ENCODE data around the gene HSPA4L. TPM values are rescaled to one million over a fixed set of nuclear protein-coding genes. Genes with fewer than 3 reads are reported as not detected.

HSPA4L gene
- total and polyA plus RNA-seq, 2 donors (not counting 1 experiment from before 2014, with no cell fraction given) = not detected

GRCh38 chr4:127888559-127888958 is 106.4 kb downstream of the HSPA4L start:
- POLR2A ChIA-PET = no interaction called here
- TF ChIP-seq CTCF (IDR thresholded peaks at IDR 0.05) = no peak
- no peak for TF ChIP-seq EZH2 (IDR thresholded peaks at IDR 0.05; ENCODE audit: borderline replicate concordance, insufficient read depth, low read depth, low read length, poor library complexity, severe bottlenecking)
- H3K27me3 ChIP-seq (replicated peaks in 1 of 4; ENCODE audit: control extremely low read depth in 1 of 4, control insufficient read depth in 3 of 4, insufficient read depth in 4 of 4, low read length in 3 of 4) = no peaks in the 10 kb centered on the region

GRCh38 chr4:127889903-127890302 is 107.8 kb downstream of the HSPA4L start:
- no CpG with 5 or more reads among the region's 3 CpGs for WGBS (ENCODE audit: insufficient coverage)
- CTCF ChIA-PET = no interaction called here
- intact Hi-C loops (cut with micrococcal nuclease) = no loop called here

More at GRCh38 chr4:127888559-127888958, 106.4 kb downstream of the HSPA4L start:
- H3K4me2 ChIP-seq (replicated peaks; ENCODE audit: low read depth, low read length, poor library complexity, severe bottlenecking) = no peak overlapping the region
- H3K9me3 ChIP-seq (ENCODE audit: control extremely low read depth in 1 of 3, control insufficient read depth in 2 of 3, insufficient read depth in 1 of 3, low read length in 2 of 3) = no peaks in the 10 kb centered on the region
- H4K20me1 ChIP-seq (ENCODE audit: control insufficient read depth, insufficient read depth, low read length, poor library complexity, severe bottlenecking) = no peaks in the 10 kb centered on the region
- intact Hi-C loops (cut with micrococcal nuclease) = no loop called here
- H3K27ac ChIP-seq (ENCODE audit: low read length in 2 of 2) = no peak overlapping the region
- CTCF ChIA-PET = no interaction called here
- H3K79me2 ChIP-seq (ENCODE audit: control insufficient read depth, insufficient read depth, low read length) = no peaks in the 10 kb centered on the region
- no CpG with 5 or more reads among the region's 1 CpG for WGBS (ENCODE audit: insufficient coverage)
- no peak overlapping the region for H3K4me3 Mint-ChIP-seq
- H3K4me3 ChIP-seq (ENCODE audit: control extremely low read depth in 1 of 5, extremely low read depth in 1 of 5, insufficient read depth in 1 of 5, low read depth in 2 of 5, low read length in 4 of 5) = no peak overlapping the region
- H2AFZ ChIP-seq (ENCODE audit: insufficient read depth, low read depth, low read length, poor library complexity, severe bottlenecking) = no peak overlapping the region
- H3K27me3 Mint-ChIP-seq = no peaks in the 10 kb centered on the region
- H3K36me3 ChIP-seq (replicated peaks in 1 of 2; ENCODE audit: control extremely low read depth in 1 of 2, control insufficient read depth in 1 of 2, extremely low read depth in 1 of 2, insufficient read depth in 2 of 2, low read length in 1 of 2) = peaks cover 0 to under 1% of the 10 kb centered on the region in 2 experiments
- no peaks in the 10 kb centered on the region for H3K4me1 ChIP-seq (ENCODE audit: control insufficient read depth in 2 of 2, insufficient read depth in 2 of 2, low read length in 2 of 2)
- H3K4me1 Mint-ChIP-seq = no peaks in the 10 kb centered on the region
- H3K9ac ChIP-seq (ENCODE audit: low read length) = no peak overlapping the region
- no peaks in the 10 kb centered on the region for H3K9me3 Mint-ChIP-seq (ENCODE audit: insufficient read depth)
- DNase-seq (no peak), ATAC-seq (ENCODE audit: low read depth) (no peak)
- no peak overlapping the region for H3K27ac Mint-ChIP-seq

More at GRCh38 chr4:127889903-127890302, 107.8 kb downstream of the HSPA4L start:
- Histone ChIP-seq H3K27me3 (replicated peaks in 1 of 4; ENCODE audit: control extremely low read depth in 1 of 4, control insufficient read depth in 3 of 4, insufficient read depth in 4 of 4, low read length in 3 of 4) (no peaks in the 10 kb centered on the region), H3K79me2 (ENCODE audit: control insufficient read depth, insufficient read depth, low read length) (no peaks in the 10 kb centered on the region), H4K20me1 (ENCODE audit: control insufficient read depth, insufficient read depth, low read length, poor library complexity, severe bottlenecking) (no peaks in the 10 kb centered on the region), H3K36me3 (replicated peaks in 1 of 2; ENCODE audit: control extremely low read depth in 1 of 2, control insufficient read depth in 1 of 2, extremely low read depth in 1 of 2, insufficient read depth in 2 of 2, low read length in 1 of 2) (peaks cover 0 to 2% of the 10 kb centered on the region in 2 experiments), H3K27ac (ENCODE audit: low read length in 2 of 2) (no peak overlapping the region), H3K9ac (ENCODE audit: low read length) (no peak overlapping the region), H3K4me2 (replicated peaks; ENCODE audit: low read depth, low read length, poor library complexity, severe bottlenecking) (no peak overlapping the region), H3K9me3 (ENCODE audit: control extremely low read depth in 1 of 3, control insufficient read depth in 2 of 3, insufficient read depth in 1 of 3, low read length in 2 of 3) (no peaks in the 10 kb centered on the region), H3K4me1 (ENCODE audit: control insufficient read depth in 2 of 2, insufficient read depth in 2 of 2, low read length in 2 of 2) (no peaks in the 10 kb centered on the region), H3K4me3 (ENCODE audit: control extremely low read depth in 1 of 5, extremely low read depth in 1 of 5, insufficient read depth in 1 of 5, low read depth in 2 of 5, low read length in 4 of 5) (no peak overlapping the region), H2AFZ (ENCODE audit: insufficient read depth, low read depth, low read length, poor library complexity, severe bottlenecking) (no peak overlapping the region)
- no peak for ATAC-seq (ENCODE audit: low read depth)
- POLR2A ChIA-PET = no interaction called here
- no peak for DNase-seq
- no peak overlapping the region for H3K4me3 Mint-ChIP-seq
- H3K9me3 Mint-ChIP-seq (ENCODE audit: insufficient read depth) = no peaks in the 10 kb centered on the region
- no peak overlapping the region for H3K27ac Mint-ChIP-seq
- no peaks in the 10 kb centered on the region for H3K27me3 Mint-ChIP-seq
- H3K4me1 Mint-ChIP-seq = no peaks in the 10 kb centered on the region
- TF ChIP-seq EZH2 (IDR thresholded peaks at IDR 0.05; ENCODE audit: borderline replicate concordance, insufficient read depth, low read depth, low read length, poor library complexity, severe bottlenecking) = no peak

Other genes with a start within 250 kb of the HSPA4L start
- gene INTU, start 149.4 kb upstream of the HSPA4L start, total RNA-seq = not detected in 2 replicates
- gene INTU, start 149.4 kb upstream of the HSPA4L start, polyA plus RNA-seq = not detected in 2 replicates
- gene SLC25A31, start 51.9 kb upstream of the HSPA4L start, total RNA-seq = not detected in 2 replicates
- gene SLC25A31, start 51.9 kb upstream of the HSPA4L start, polyA plus RNA-seq = not detected in 2 replicates
- gene PLK4, start 98.6 kb downstream of the HSPA4L start, total RNA-seq = 2.8 and 4.3 TPM in 2 replicates
- 1.2 and 2.0 TPM in 2 replicates for gene PLK4, start 98.6 kb downstream of the HSPA4L start, polyA plus RNA-seq
- 52.2 and 53.1 TPM in 2 replicates for gene MFSD8, start 182.9 kb downstream of the HSPA4L start, total RNA-seq
- 18.4 and 27.2 TPM in 2 replicates for gene MFSD8, start 182.9 kb downstream of the HSPA4L start, polyA plus RNA-seq
- gene ABHD18, start 183.1 kb downstream of the HSPA4L start, total RNA-seq = 17.5 and 18.3 TPM in 2 replicates
- gene ABHD18, start 183.1 kb downstream of the HSPA4L start, polyA plus RNA-seq = 6.3 and 7.1 TPM in 2 replicates